WI38 (cell line): Measurements from ENCODE around the gene OGT.
"Not testable (repeated sequence)": the region's sequence is repeated elsewhere in the genome, so short reads cannot be mapped to it uniquely, and the experiment has no call there.

ENCODE experiments used
- H3K4me3 ChIP-seq: 2 replicates; pipeline ENCODE4 v1.5.1; 2011; ENCODE audit warnings: low read depth, mild to moderate bottlenecking, control low read depth, low read length
- CTCF ChIP-seq: IDR thresholded peaks from 2 replicates; pipeline ENCODE4 v1.5.1; 2012; ENCODE audit warnings: low read depth, mild to moderate bottlenecking, control low read depth, low read length

Gene OGT

GRCh38 chrX:71532753-71533425 is at the start of gene OGT:
TSS of gene OGT (plus strand) at chrX:71533104. CDS start at chrX:71533300, 196 bp downstream.
- H3K4me3 ChIP-seq, result peak within 1 kb of the TSS; percentile 79
- no peak for TF ChIP-seq CTCF

DNA sequence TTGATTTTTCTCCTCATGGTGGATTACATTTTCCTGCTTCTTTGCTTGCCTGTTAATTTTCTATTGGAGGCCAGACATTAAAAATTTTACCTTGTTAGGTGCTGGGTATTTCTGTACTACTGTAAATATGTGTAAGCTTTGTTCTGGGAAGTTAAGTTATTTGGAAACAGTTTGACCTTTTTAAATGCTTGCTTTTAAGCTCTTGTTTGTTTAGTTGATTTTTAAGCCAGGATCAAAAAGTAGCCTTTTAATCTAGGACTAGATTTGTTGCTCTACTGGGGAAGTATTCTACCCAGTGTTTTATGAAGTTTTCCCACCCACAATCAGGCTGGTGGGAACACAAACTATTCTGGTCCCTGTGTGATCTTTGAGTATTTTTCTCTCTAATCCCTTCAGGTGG is 45.1 kb upstream of the OGT start:
- no peak for TF ChIP-seq CTCF
- H3K4me3 ChIP-seq, result no peak overlapping the region

DNA sequence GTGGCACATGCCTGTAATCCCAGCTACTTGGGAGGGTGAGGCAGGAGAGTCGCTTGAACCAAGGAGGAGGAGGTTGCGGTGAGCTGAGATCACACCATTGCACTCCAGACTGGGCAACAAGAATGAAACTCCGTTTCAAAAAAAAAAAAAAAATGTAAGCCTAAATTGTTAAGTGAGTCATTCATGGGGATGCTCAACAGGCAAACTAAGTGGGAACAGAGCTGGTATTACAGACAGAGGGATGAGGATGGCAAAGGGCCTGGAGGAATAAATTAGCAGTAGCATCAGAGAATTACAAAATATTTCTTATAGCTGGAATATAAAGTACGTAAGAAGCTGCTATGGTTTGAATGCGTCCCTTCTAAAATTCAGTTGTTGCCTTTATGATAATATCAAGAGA is 43.4 kb upstream of the OGT start:
- TF ChIP-seq CTCF, result no peak

DNA sequence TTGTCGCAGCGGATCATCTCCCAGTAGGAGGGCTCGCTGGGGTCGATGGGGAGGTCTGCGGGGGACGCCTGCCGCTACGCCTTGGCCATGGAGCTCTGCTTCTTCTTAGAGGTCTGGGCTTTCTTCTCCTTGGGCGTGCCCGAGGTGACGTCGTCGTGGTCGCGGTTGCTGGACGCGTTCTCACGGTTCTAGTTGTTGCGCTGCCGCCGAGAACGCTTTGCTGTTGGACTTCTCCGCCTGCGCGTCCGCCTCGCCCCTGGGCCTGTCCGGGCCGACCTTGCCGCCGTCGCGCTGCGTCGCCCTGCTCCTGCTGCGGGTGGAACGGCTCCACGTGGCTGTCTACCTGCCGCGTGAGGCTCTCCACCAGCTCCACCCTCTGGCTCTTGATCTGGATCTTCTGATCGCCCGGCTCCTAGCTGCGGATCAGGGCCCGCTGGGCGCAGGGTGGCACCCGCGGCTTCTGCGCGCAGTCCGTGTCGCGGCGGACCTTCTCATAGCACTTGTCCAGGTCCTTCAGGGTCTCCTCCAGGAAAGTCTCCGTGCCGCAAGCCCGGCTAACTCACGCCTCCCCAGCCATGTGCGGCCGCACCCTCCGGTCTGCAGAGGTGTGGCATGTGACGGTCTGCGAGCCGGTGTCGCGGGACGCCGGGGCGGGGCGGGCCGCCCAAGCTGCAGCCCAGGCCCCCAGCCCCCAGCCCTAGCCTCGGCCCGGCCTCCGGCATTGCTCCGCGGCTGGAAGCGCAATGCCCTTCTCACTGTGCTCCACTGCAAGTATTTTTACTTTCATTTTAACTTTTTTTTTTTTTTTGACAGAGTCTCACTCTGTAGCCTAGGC is 40.5 kb upstream of the OGT start:
- no peak for TF ChIP-seq CTCF
- H3K4me3 ChIP-seq, result peak overlapping the region; percentile 59

More for the DNA sequence above, 43.4 kb upstream of the OGT start:
- no peak overlapping the region for H3K4me3 ChIP-seq

DNA sequence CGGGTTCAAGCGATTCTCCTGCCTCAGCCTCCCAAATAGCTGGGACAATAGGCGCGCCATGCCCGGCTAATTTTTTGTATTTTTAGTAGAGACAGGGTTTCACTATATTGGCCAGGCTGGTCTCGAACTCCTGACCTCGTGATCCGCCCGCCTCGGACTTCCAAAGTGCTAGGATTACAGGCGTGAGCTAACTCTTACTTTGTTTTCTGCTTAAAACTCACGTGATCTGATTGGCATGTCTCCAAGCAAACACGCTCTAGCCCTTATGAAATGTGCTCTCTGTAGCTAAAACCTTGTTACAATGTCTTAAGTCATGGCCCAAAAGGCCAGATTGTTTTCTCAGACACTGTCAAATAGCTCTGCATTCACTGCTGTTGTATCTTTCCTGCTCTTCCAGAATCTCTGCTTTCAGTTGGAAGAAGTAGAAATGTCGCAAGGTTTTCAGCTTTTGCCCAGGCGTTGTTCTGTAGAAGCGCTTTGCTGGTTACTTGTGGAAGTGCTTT is 39.7 kb upstream of the OGT start:
- no peak for TF ChIP-seq CTCF
- H3K4me3 ChIP-seq, result peak overlapping the region; percentile 59

- not testable (repeated sequence) for H3K4me3 ChIP-seq
These were observed 36.9 kb upstream of the OGT start for GRCh38 chrX:71495979-71496378.

GRCh38 chrX:71496476-71496875 is 36.4 kb upstream of the OGT start:
- TF ChIP-seq CTCF, result no peak

GRCh38 chrX:71502080-71502479 is 30.8 kb upstream of the OGT start:
- not testable (repeated sequence) for H3K4me3 ChIP-seq

More at GRCh38 chrX:71496476-71496875, 36.4 kb upstream of the OGT start:
- no peak overlapping the region for H3K4me3 ChIP-seq
